ENCODE measurements around the gene TIAL1. TPM values are rescaled to one million over a fixed set of nuclear protein-coding genes. Genes with fewer than 3 reads are reported as not detected.

The TIAL1 gene
- total and polyA plus RNA-seq, 10 of the 15 experiments (the other 5 are each of a cell fraction or from before 2014, with no cell fraction given) = 26.0 to 159 (median 62.8) TPM

DNA sequence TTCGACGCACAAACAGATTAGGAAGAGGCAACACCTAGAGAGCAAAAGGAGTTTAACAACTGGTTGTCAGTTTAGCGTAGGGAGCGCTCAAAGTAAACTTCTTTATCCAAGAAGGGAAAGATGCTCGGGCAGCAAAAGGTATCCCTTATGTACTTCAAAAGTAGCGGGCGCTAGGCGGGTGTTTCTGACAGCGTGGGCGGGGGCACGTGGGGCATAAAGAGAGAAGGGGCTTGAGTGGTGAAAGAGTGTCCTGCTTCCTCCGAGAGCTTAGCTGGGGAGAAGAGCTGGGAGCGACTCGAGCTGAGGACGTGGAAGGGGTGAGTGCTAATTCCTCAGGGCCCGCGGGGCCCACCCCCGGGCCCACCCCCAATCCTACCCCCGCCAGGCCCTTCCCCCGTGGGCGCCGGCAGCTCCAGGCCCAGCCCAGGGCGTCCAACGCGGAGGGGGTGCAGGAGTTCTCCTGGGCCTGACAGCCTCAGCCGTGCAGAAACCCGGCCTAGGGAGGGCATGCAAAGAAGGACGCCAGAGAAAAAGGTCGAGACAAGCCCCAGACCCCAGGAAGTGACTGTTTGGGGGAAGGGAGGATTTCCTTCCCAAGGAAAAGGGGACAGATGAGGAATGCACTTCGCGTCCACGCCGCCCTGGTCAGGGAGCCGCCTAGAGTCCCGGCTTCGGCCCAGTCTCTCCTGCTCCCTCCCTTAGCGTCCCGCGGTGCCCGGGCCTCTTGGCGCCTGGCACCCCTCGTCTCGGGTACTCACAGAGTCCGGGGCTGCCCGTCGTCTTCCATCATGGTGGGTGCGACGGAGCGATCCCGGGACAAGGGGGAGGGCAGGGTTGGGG is 868 bp downstream of the TIAL1 start (continued):
- TF ChIP-seq GATAD2B (conservative IDR thresholded peaks at IDR 0.05; ENCODE audit: low read depth) (no peak), BHLHE40 (IDR thresholded peaks at IDR 0.05; ENCODE audit: borderline replicate concordance in 1 of 2, low read depth in 2 of 2, low read length in 1 of 2) (peak; percentile 83 to 88)

DNA sequence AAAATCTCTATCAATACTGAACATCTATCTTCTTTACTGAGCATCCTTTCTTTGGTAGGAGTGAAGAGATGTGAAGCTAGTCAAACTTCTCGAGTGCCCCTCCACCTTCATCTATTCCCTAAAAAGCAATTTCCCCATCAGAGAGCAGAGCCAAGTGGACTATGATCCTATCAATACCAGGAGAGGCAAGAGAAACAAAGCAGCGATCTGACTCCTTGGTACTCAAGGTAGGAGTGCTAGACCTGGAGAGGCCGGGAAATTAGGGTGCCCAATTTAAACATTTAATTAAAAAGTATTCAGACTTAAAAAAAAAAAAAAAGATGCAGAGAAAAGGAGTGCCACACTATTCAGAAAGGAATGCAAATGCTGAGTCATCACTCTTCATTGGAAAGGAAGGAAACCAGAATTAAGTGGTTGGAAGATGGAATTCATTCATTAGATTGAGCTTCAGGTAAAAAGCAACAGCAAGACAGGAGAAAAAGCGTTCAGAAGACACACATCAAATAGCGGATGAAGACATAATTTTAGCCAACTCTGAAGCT is 1.6 kb downstream of the TIAL1 start:
- H3K4me1 ChIP-seq (ENCODE audit: control insufficient read depth, insufficient read depth, low read length) = peaks cover 7% of the 10 kb centered on the region; the same call in 1 of the 2 replicates

More for the DNA sequence above, 1.6 kb downstream of the TIAL1 start:
- peak overlapping the region; percentile 56 for H3K4me2 ChIP-seq (ENCODE audit: control insufficient read depth, insufficient read depth)
- H2AFZ ChIP-seq (ENCODE audit: control insufficient read depth, low read depth, low read length) = no peak overlapping the region
- no TSS peak for BruUV-seq (replicated peaks)
- H3K9ac ChIP-seq (ENCODE audit: control insufficient read depth, insufficient read depth, low read length) = peak overlapping the region; percentile 99
- in situ Hi-C loops (cut with MboI) = no loop called here
- TF ChIP-seq IKZF1 (conservative IDR thresholded peaks at IDR 0.05) (no peak), MYC (IDR thresholded peaks at IDR 0.05; ENCODE audit: insufficient read depth, insufficient read length, insufficient replicate concordance, low read length, severe bottlenecking) (no peak), TARDBP (IDR thresholded peaks at IDR 0.05; ENCODE audit: borderline replicate concordance) (no peak), MTA2 (IDR thresholded peaks at IDR 0.05; ENCODE audit: low read depth) (no peak), CREM (IDR thresholded peaks at IDR 0.05; ENCODE audit: low read depth) (no peak), CBX5 (IDR thresholded peaks at IDR 0.05; ENCODE audit: low read depth) (no peak)
- POLR2A ChIA-PET = interaction anchor here (0.6 to 1.7 kb wide), 6 partner anchors 53 to 91 kb away, joined by 3 to 8 read pairs (median 5); partner anchors contain the start of gene RGS10
- SMC1A ChIA-PET (ENCODE audit: uncharacterized antibody, unreplicated experiment) = interaction anchor here (0.7 to 7.1 kb wide), 6 partner anchors 11 to 840 kb away, joined by 3 to 59 read pairs (median 4); partner anchors contain the start of gene CACUL1
- FAIRE-seq = no peak
- intact Hi-C loops (cut with micrococcal nuclease; ENCODE audit: unreplicated experiment) = loop anchor here (5.0 to 10.0 kb wide), 3 partner anchors 277 to 520 kb away; partner anchors contain the start of genes GRK5 and MCMBP
- no peak for ATAC-seq
- peak overlapping the region; percentile 30; the same call in 1 of the 2 replicates for H3K27ac ChIP-seq (ENCODE audit: control insufficient read depth, insufficient read depth)
- H4K20me1 ChIP-seq (ENCODE audit: control insufficient read depth, insufficient read depth) = peaks cover 4% of the 10 kb centered on the region; the same call in 1 of the 2 replicates
- CTCF ChIA-PET = interaction anchor here (0.6 to 2.8 kb wide), 6 partner anchors 9 to 201 kb away, joined by 3 to 12 read pairs (median 4); partner anchors contain the start of gene RGS10
- RAD21 ChIA-PET (ENCODE audit: unreplicated experiment) = no interaction called here
- H3K79me2 ChIP-seq (ENCODE audit: control insufficient read depth, insufficient read depth, low read length) = peaks cover 71% of the 10 kb centered on the region
- peak overlapping the region; percentile 83 for H3K4me3 ChIP-seq
- no peak for DNase-seq (ENCODE audit: low read depth, low spot score)
- H3K27me3 ChIP-seq (replicated peaks in 1 of 2; ENCODE audit: control insufficient read depth in 2 of 2, insufficient read depth in 2 of 2, low read length in 1 of 2) = no peaks in the 10 kb centered on the region
- WGBS (ENCODE audit: insufficient coverage, insufficient replicate concordance, low lambda C conversion rate, missing lambda C conversion rate) = 2% methylated on average over 5 of the region's 5 CpGs
- H3K9me3 ChIP-seq (replicated peaks; ENCODE audit: control insufficient read depth, insufficient read depth, low read length) = no peaks in the 10 kb centered on the region; the same call in 1 of the 3 replicates
- no peaks in the 10 kb centered on the region; a peak in 1 of 4 replicates for H3K36me3 ChIP-seq (ENCODE audit: control insufficient read depth in 2 of 2, insufficient read depth in 2 of 2, low read length in 1 of 2)
